ENCODE measurements around the gene PPFIBP2.

- TF ChIP-seq EZH2 (IDR thresholded peaks at IDR 0.05; ENCODE audit: borderline replicate concordance, low read depth, low read length, poor library complexity, severe bottlenecking) (no peak), CTCF (conservative IDR thresholded peaks at IDR 0.05; ENCODE audit: low read depth, low read length) (no peak)
Observed at GRCh38 chr11:7611411-7611810, 97.6 kb downstream of the PPFIBP2 start.
